Mesenchymal stem cell (in vitro differentiated cells and primary cell): Measurements from ENCODE around the gene B3GAT3.
A peak's percentile ranks its signal among the peaks of the same experiment; 100 is the strongest.
"Not testable (repeated sequence)": the region's sequence is repeated elsewhere in the genome, so short reads cannot be mapped to it uniquely, and the experiment has no call there.

Source experiments
- DNase-seq: peaks from one replicate; pipeline ENCODE4 v3.0.0-alpha.2; 2013
- H2AFZ ChIP-seq: one replicate; pipeline ENCODE4 v1.6.1; 2013; ENCODE audit warnings: low read depth, mild to moderate bottlenecking, control low read depth, inconsistent platforms, low read length, moderate library complexity
- H2AK5ac ChIP-seq: 2 replicates; pipeline ENCODE4 v1.6.1; 2013; ENCODE audit warnings: low read length, moderate library complexity, mild to moderate bottlenecking, inconsistent platforms; ENCODE audit not compliant: severe bottlenecking
- H2BK120ac ChIP-seq: one replicate; pipeline ENCODE4 v1.6.1; 2013; ENCODE audit warnings: low read depth, mild to moderate bottlenecking, inconsistent platforms, low read length, moderate library complexity
- H2BK12ac ChIP-seq, 2 experiments: one replicate each; pipeline ENCODE4 v1.6.1; 2013; ENCODE audit warnings: inconsistent platforms in 2 of 2, low read length in 2 of 2, mild to moderate bottlenecking in 2 of 2, moderate library complexity in 2 of 2, control low read depth in 1 of 2
- H2BK15ac ChIP-seq: one replicate; pipeline ENCODE4 v1.6.1; 2013; ENCODE audit warnings: mild to moderate bottlenecking, low read depth, inconsistent platforms; ENCODE audit not compliant: poor library complexity, severe bottlenecking
- H2BK5ac ChIP-seq: 2 replicates; pipeline ENCODE4 v1.6.1; 2013; ENCODE audit warnings: low read depth, mild to moderate bottlenecking, low read length, control low read depth, inconsistent platforms; ENCODE audit not compliant: poor library complexity, severe bottlenecking
- H3K14ac ChIP-seq, 2 experiments: one replicate each; pipeline ENCODE4 v1.6.1; 2013; ENCODE audit warnings: inconsistent platforms in 2 of 2, low read length in 2 of 2, control low read depth in 1 of 2, mild to moderate bottlenecking in 1 of 2, moderate library complexity in 1 of 2
- H3K18ac ChIP-seq, 2 experiments: one replicate each; pipeline ENCODE4 v1.6.1; 2013; ENCODE audit warnings: inconsistent platforms in 2 of 2, low read length in 2 of 2, control low read depth in 1 of 2, low read depth in 1 of 2, mild to moderate bottlenecking in 1 of 2
- H3K23ac ChIP-seq, 2 experiments: one replicate each; pipeline ENCODE4 v1.6.1; 2013; ENCODE audit warnings: inconsistent platforms in 2 of 2, low read length in 2 of 2, mild to moderate bottlenecking in 2 of 2, moderate library complexity in 2 of 2, control low read depth in 1 of 2
- H3K27ac ChIP-seq: 2 replicates; pipeline ENCODE4 v1.5.1; 2013; ENCODE audit warnings: mild to moderate bottlenecking, moderate library complexity, low read length, control low read depth, inconsistent platforms; ENCODE audit not compliant: poor library complexity, severe bottlenecking
- H3K27me3 ChIP-seq, 2 experiments: 2 replicates each; pipeline versions ENCODE4 v1.6.1 to v1.7.0; 2013; ENCODE audit warnings: low read length in 2 of 2, mild to moderate bottlenecking in 2 of 2, moderate library complexity in 2 of 2, control low read depth in 1 of 2, inconsistent platforms in 1 of 2; ENCODE audit not compliant: control insufficient read depth in 1 of 2, insufficient read depth in 1 of 2
- H3K36me3 ChIP-seq, 2 experiments: 2 replicates each; pipeline versions ENCODE4 v1.6.1 to v1.7.0; 2013; ENCODE audit warnings: low read length in 2 of 2, control low read depth in 1 of 2, inconsistent platforms in 1 of 2, low read depth in 1 of 2, mild to moderate bottlenecking in 1 of 2; ENCODE audit not compliant: insufficient read depth in 2 of 2, control insufficient read depth in 1 of 2
- H3K4ac ChIP-seq, 2 experiments: one replicate each; pipeline ENCODE4 v1.6.1; 2013; ENCODE audit warnings: inconsistent platforms in 2 of 2, low read length in 2 of 2, mild to moderate bottlenecking in 2 of 2, moderate library complexity in 2 of 2, control low read depth in 1 of 2, low read depth in 1 of 2
- H3K4me1 ChIP-seq: 2 replicates; pipeline ENCODE4 v1.6.1; 2013; ENCODE audit warnings: low read depth, low read length, control low read depth; ENCODE audit not compliant: control insufficient read depth, insufficient read depth
- H3K4me2 ChIP-seq: 2 replicates; pipeline ENCODE4 v1.6.1; 2013; ENCODE audit warnings: low read length, mild to moderate bottlenecking, inconsistent platforms; ENCODE audit not compliant: poor library complexity, severe bottlenecking
- H3K4me3 ChIP-seq, 2 experiments: 2 replicates each; pipeline versions ENCODE4 v1.5.1 to v1.7.0; 2013; ENCODE audit warnings: low read length in 2 of 2, mild to moderate bottlenecking in 2 of 2, control low read depth in 1 of 2, low read depth in 1 of 2; ENCODE audit not compliant: insufficient read depth in 1 of 2
- H3K79me1 ChIP-seq: replicated peaks from 2 replicates; pipeline ENCODE4 v1.6.1; 2013; ENCODE audit warnings: mild to moderate bottlenecking, control low read depth, low read length, inconsistent platforms; ENCODE audit not compliant: poor library complexity, severe bottlenecking
- H3K9ac ChIP-seq: 2 replicates; pipeline ENCODE4 v1.7.0; 2013; ENCODE audit warnings: mild to moderate bottlenecking, low read length, moderate library complexity
- H3K9me3 ChIP-seq: 2 replicates; pipeline ENCODE4 v1.7.0; 2013; ENCODE audit warnings: mild to moderate bottlenecking, low read length; ENCODE audit not compliant: control insufficient read depth
- H4K8ac ChIP-seq: one replicate; pipeline ENCODE4 v1.6.1; 2013; ENCODE audit warnings: inconsistent platforms, mild to moderate bottlenecking, low read length, moderate library complexity
- H4K91ac ChIP-seq: one replicate; pipeline ENCODE4 v1.6.1; 2013; ENCODE audit warnings: mild to moderate bottlenecking, low read length, inconsistent platforms
- WGBS: methylation state at CpG from one replicate; pipeline ENCODE4 v1.1.7; 2013; ENCODE audit warnings: mixed read lengths; 5-methylcytosine and 5-hydroxymethylcytosine counted together

The B3GAT3 gene

DNA sequence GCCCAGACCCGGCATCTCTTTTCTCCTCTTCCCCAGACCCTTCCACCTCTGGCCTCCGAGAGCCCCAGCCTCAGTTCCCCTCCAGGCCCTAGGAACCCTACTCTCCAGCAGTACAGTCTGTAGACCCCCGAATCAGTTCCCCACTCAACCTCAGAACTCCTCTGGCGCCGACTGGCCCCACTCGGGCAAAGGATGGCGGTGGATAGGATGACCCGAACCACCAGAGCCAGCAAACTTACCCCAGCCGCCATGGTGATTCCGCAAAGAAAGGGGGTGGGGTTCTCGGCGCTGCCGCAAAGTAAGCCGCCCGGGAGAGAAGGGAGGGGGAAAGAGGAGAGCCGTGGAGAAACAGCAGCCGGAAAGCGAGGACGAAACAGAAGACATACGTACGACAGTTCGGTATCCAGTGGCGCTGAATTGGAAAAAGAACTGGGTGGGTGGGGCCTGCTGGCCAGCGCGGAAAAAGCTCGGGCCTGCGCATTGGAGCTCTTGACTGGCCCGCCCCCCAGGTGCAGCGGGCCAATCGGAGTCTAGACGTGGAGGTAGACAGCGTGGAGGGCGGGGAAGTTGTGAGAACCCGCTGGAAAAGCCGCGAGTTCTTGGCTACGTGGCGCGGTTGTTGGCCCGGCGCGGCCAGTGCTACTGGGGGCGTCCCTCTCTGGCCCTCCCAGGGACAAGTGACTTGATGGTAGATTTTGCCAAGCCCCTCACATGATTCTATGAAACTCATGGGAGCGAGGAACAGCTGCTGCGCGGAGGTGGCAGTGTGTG is 48.0 kb downstream of the B3GAT3 start, which contains the start of gene EEF1G:
Gene EEF1G, minus strand, starts transcription at position 300 of the 771 bp plus-strand sequence. Its CDS starts 49 bp downstream, at position 251.
- DNase-seq: peak; percentile 100
- H3K27me3 ChIP-seq: no peaks in the 10 kb centered on the region
- peak within 1 kb of the TSS; percentile 93 for H3K4me2 ChIP-seq
- H2BK120ac ChIP-seq: peak within 1 kb of the TSS; percentile 82
- peak within 1 kb of the TSS; percentile 86 for H2AK5ac ChIP-seq
- H3K23ac ChIP-seq: peak within 1 kb of the TSS in 1 of 2 experiments; percentile 85
- H3K9ac ChIP-seq: peak within 1 kb of the TSS; percentile 98
- peak within 1 kb of the TSS; percentile 95 for H4K91ac ChIP-seq
- H3K14ac ChIP-seq: peak within 1 kb of the TSS; percentile 22 to 96
- peak within 1 kb of the TSS; percentile 75 for H2BK15ac ChIP-seq
- under 1% methylated on average over 45 of the region's 46 CpGs for WGBS
- no peaks in the 10 kb centered on the region for H3K9me3 ChIP-seq
- H3K4me3 ChIP-seq: peak within 1 kb of the TSS; percentile 86 to 96
- H3K27ac ChIP-seq: peak within 1 kb of the TSS; percentile 95
- peak within 1 kb of the TSS in 1 of 2 experiments; percentile 76 for H2BK12ac ChIP-seq
- H2AFZ ChIP-seq: no peak within 1 kb of the TSS
- H3K4me1 ChIP-seq: peaks cover 25% of the 10 kb centered on the region
- peak within 1 kb of the TSS; percentile 94 to 98 for H3K4ac ChIP-seq
- H3K79me1 ChIP-seq: peaks cover 13% of the 10 kb centered on the region
- peak within 1 kb of the TSS; percentile 93 to 99 for H3K18ac ChIP-seq
- peaks cover 55 to 68% of the 10 kb centered on the region in 2 experiments for H3K36me3 ChIP-seq
- peak within 1 kb of the TSS; percentile 94 for H2BK5ac ChIP-seq
- H4K8ac ChIP-seq: peak within 1 kb of the TSS; percentile 96

DNA sequence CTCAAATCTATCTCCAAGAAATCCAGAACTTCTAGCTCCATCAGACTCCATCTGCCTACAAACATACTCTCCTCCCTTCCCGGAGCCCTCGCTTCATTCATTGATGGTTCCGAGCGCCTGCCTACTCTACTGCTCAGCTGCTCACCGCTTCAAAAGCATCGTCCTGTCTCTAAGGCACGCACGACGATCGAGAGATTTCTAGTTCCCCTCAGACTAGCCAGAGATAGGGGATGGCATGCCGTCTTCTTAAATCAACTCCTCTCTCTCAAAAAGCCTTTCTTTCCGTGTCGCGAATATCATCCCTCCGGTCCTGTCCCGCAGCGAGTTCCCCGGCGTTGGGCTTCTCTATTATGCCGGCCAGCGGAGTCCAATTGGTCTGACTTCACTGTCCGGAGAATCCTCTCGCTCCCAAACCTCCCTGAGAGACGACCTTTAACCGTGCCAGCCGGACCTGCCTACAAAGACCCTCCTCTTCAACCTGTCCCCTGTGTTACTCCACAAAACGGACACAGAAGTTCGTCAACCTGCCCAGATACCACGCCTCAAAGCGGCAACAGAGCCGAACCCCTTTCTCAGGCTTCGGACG is 48.7 kb downstream of the B3GAT3 start:
- Histone ChIP-seq H3K18ac (peak overlapping the region; percentile 88 to 93), H3K23ac (peak overlapping the region in 1 of 2 experiments; percentile 56), H4K91ac (peak overlapping the region; percentile 49), H2BK5ac (peak overlapping the region; percentile 94), H2BK12ac (no peak overlapping the region), H3K27ac (peak overlapping the region; percentile 91), H3K4me3 (peak overlapping the region; percentile 86 to 96), H2BK120ac (peak overlapping the region; percentile 82), H4K8ac (peak overlapping the region; percentile 35), H3K36me3 (peaks cover 52 to 67% of the 10 kb centered on the region in 2 experiments), H3K27me3 (no peaks in the 10 kb centered on the region), H3K14ac (peak overlapping the region in 1 of 2 experiments; percentile 86), H3K4me1 (peaks cover 21% of the 10 kb centered on the region), H3K9ac (peak overlapping the region; percentile 98), H2AK5ac (peak overlapping the region; percentile 86), H2AFZ (no peak overlapping the region), H3K9me3 (no peaks in the 10 kb centered on the region), H3K4ac (peak overlapping the region; percentile 94 to 97), H3K79me1 (peaks cover 10% of the 10 kb centered on the region), H3K4me2 (peak overlapping the region; percentile 93), H2BK15ac (peak overlapping the region; percentile 75)
- peak; percentile 45 for DNase-seq
- under 1% methylated on average over 33 of the region's 33 CpGs for WGBS

DNA sequence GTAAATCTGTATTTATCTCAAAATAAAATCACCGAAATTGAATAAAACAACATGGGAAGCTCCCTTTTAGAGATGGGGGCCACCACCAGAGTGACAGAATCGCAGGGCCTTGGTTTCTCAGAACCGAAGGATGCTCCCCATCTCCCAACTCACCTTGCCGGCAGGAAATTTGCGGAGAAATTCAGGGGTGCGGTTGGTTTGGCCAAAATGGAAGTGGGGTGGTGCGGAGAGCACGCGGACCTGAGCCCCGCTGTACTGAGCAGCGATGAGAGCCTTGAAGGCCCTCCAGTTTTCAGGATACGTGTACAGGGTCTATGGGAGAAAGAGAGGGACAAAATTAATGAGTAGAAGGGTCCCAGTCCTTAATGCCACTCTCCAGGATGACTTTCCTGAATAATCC is 49.4 kb downstream of the B3GAT3 start:
- Histone ChIP-seq H3K4me3 (peak overlapping the region; percentile 44 to 96), H3K27me3 (no peaks in the 10 kb centered on the region), H3K9me3 (no peaks in the 10 kb centered on the region), H3K4ac (no peak overlapping the region), H3K36me3 (peaks cover 56 to 69% of the 10 kb centered on the region in 2 experiments), H2AFZ (no peak overlapping the region), H3K18ac (no peak overlapping the region), H2BK15ac (no peak overlapping the region), H3K79me1 (peaks cover 10% of the 10 kb centered on the region), H4K8ac (no peak overlapping the region), H2BK5ac (no peak overlapping the region), H3K9ac (peak overlapping the region; percentile 98), H2BK12ac (no peak overlapping the region), H3K27ac (no peak overlapping the region), H2AK5ac (no peak overlapping the region), H3K4me1 (peaks cover 23% of the 10 kb centered on the region), H3K23ac (no peak overlapping the region), H3K4me2 (peak overlapping the region; percentile 93), H2BK120ac (no peak overlapping the region), H4K91ac (no peak overlapping the region), H3K14ac (no peak overlapping the region)
- 89% methylated on average over 11 of the region's 12 CpGs for WGBS
- no peak for DNase-seq

DNA sequence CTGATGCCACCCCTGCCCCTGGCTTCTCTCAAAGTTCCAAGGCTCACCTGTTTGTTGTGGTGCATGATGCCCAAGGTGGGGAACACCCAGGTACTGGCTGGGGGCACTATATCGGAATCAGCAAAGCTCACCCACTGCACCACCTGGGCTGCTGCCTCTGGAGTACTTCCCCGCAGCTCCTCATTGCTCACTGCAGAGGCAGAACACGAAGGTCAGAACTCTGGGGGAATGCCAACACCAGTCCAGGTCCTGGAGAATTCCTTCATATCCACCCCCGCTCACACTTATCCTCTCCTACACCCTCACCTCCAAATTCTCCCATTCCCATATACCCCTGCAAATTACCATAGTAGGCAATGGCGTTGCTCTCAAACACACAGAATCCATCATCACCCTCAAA is 50.3 kb downstream of the B3GAT3 start:
- not testable (repeated sequence) for H3K27ac ChIP-seq, H4K8ac ChIP-seq, H2BK12ac ChIP-seq, H3K4me2 ChIP-seq, H4K91ac ChIP-seq, H2AK5ac ChIP-seq, H3K27me3 ChIP-seq, H3K4ac ChIP-seq, H3K79me1 ChIP-seq, H3K18ac ChIP-seq, H3K9me3 ChIP-seq, H2BK5ac ChIP-seq, H2BK15ac ChIP-seq, H3K14ac ChIP-seq, H2AFZ ChIP-seq, DNase-seq, H2BK120ac ChIP-seq
- Histone ChIP-seq H3K4me1 (peaks cover 19% of the 10 kb centered on the region), H3K9ac (peak overlapping the region; percentile 98), H3K4me3 (peak overlapping the region in 1 of 2 experiments; percentile 96), H3K23ac (peak overlapping the region in 1 of 2 experiments; percentile 73), H3K36me3 (peaks cover 57 to 70% of the 10 kb centered on the region in 2 experiments)
- 96% methylated on average over 5 of the region's 5 CpGs for WGBS
